H9 (cell line): Measurements from ENCODE around the gene MRRF. TPM values are rescaled to one million over a fixed set of nuclear protein-coding genes. Genes with fewer than 3 reads are reported as not detected.

ENCODE experiments used
- DNase-seq: peaks from one replicate; pipeline ENCODE4 v3.0.0-alpha.2; 2017
- H2AFZ ChIP-seq: one replicate; pipeline ENCODE4 v1.6.1; 2013; ENCODE audit warnings: mild to moderate bottlenecking, low read length, control low read depth, moderate library complexity
- H2AK5ac ChIP-seq: 2 replicates; pipeline ENCODE4 v1.6.1; 2013; ENCODE audit warnings: low read length, control low read depth, mixed read lengths; ENCODE audit not compliant: insufficient read length
- H2BK120ac ChIP-seq: one replicate; pipeline ENCODE4 v1.6.1; 2013; ENCODE audit warnings: low read depth, mild to moderate bottlenecking, low read length, control low read depth, inconsistent platforms; ENCODE audit not compliant: poor library complexity, severe bottlenecking
- H2BK12ac ChIP-seq: 2 replicates; pipeline ENCODE4 v1.6.1; 2013; ENCODE audit warnings: low read length, control low read depth, mixed read lengths, low read depth; ENCODE audit not compliant: insufficient read length
- H2BK15ac ChIP-seq: 2 replicates; pipeline ENCODE4 v1.6.1; 2013; ENCODE audit warnings: low read depth, low read length, control low read depth
- H2BK20ac ChIP-seq: one replicate; pipeline ENCODE4 v1.6.1; 2013; ENCODE audit warnings: low read depth, mild to moderate bottlenecking, low read length, control low read depth, inconsistent platforms; ENCODE audit not compliant: poor library complexity, severe bottlenecking
- H2BK5ac ChIP-seq: 2 replicates; pipeline ENCODE4 v1.6.1; 2013; ENCODE audit warnings: low read length, control low read depth, mixed read lengths; ENCODE audit not compliant: insufficient read length
- H3K14ac ChIP-seq: 2 replicates; pipeline ENCODE4 v1.6.1; 2013; ENCODE audit warnings: low read length, control low read depth; ENCODE audit not compliant: insufficient read depth
- H3K18ac ChIP-seq: 2 replicates; pipeline ENCODE4 v1.6.1; 2013; ENCODE audit warnings: low read depth, mild to moderate bottlenecking, mixed read lengths, low read length, control low read depth; ENCODE audit not compliant: insufficient read length
- H3K23ac ChIP-seq: 2 replicates; pipeline ENCODE4 v1.6.1; 2013; ENCODE audit warnings: low read length, control low read depth, mixed read lengths, low read depth; ENCODE audit not compliant: insufficient read length
- H3K23me2 ChIP-seq: 2 replicates; pipeline ENCODE4 v1.6.1; 2013; ENCODE audit warnings: low read depth, mild to moderate bottlenecking, mixed read lengths, low read length, control low read depth; ENCODE audit not compliant: insufficient read length, poor library complexity, severe bottlenecking
- H3K27ac ChIP-seq: 2 replicates; pipeline ENCODE4 v1.5.1; 2013; ENCODE audit warnings: low read length, control low read depth, mixed read lengths, low read depth; ENCODE audit not compliant: insufficient read length
- H3K27me3 ChIP-seq: 2 replicates; pipeline ENCODE4 v1.6.1; 2013; ENCODE audit warnings: low read length, control low read depth, inconsistent platforms; ENCODE audit not compliant: insufficient read depth
- H3K4ac ChIP-seq: 2 replicates; pipeline ENCODE4 v1.6.1; 2013; ENCODE audit warnings: low read depth, mild to moderate bottlenecking, control low read depth, inconsistent platforms, low read length, moderate library complexity
- H3K4me1 ChIP-seq: 2 replicates; pipeline ENCODE4 v1.6.1; 2013; ENCODE audit warnings: low read length, control low read depth, inconsistent platforms; ENCODE audit not compliant: insufficient read depth
- H3K4me2 ChIP-seq: 2 replicates; pipeline ENCODE4 v1.6.1; 2013; ENCODE audit warnings: low read length, control low read depth, mixed read lengths; ENCODE audit not compliant: insufficient read length, insufficient read depth
- H3K56ac ChIP-seq: 2 replicates; pipeline ENCODE4 v1.6.1; 2013; ENCODE audit warnings: low read depth, mild to moderate bottlenecking, mixed read lengths, low read length, control low read depth; ENCODE audit not compliant: insufficient read length
- H3K79me1 ChIP-seq: 2 replicates; pipeline ENCODE4 v1.6.1; 2013; ENCODE audit warnings: low read depth, mild to moderate bottlenecking, moderate library complexity, low read length, control low read depth, inconsistent platforms; ENCODE audit not compliant: insufficient read depth, poor library complexity, severe bottlenecking
- H3K79me2 ChIP-seq: 2 replicates; pipeline ENCODE4 v1.6.1; 2013; ENCODE audit warnings: low read length, control low read depth, inconsistent platforms; ENCODE audit not compliant: insufficient read depth
- H3K9ac ChIP-seq: 2 replicates; pipeline ENCODE4 v1.6.1; 2013; ENCODE audit warnings: low read length, control low read depth, mixed read lengths; ENCODE audit not compliant: insufficient read length; ENCODE audit errors: extremely low read depth
- H3K9me3 ChIP-seq: one replicate; pipeline ENCODE4 v1.6.1; 2013; ENCODE audit warnings: low read depth, low read length, inconsistent platforms; ENCODE audit not compliant: control insufficient read depth
- H3T11ph ChIP-seq: one replicate; pipeline ENCODE4 v1.6.1; 2013; ENCODE audit warnings: mild to moderate bottlenecking, low read length, control low read depth, inconsistent platforms
- H4K20me1 ChIP-seq: one replicate; pipeline ENCODE4 v1.6.1; 2013; ENCODE audit not compliant: control insufficient read depth, insufficient read length, insufficient read depth
- H4K5ac ChIP-seq: 2 replicates; pipeline ENCODE4 v1.6.1; 2013; ENCODE audit warnings: low read depth, mild to moderate bottlenecking, mixed read lengths, low read length, control low read depth; ENCODE audit not compliant: insufficient read length
- H4K8ac ChIP-seq: replicated peaks from 2 replicates; pipeline ENCODE4 v1.6.1; 2013; ENCODE audit warnings: low read length, control low read depth, mixed read lengths, low read depth; ENCODE audit not compliant: insufficient read length
- H4K91ac ChIP-seq: 2 replicates; pipeline ENCODE4 v1.6.1; 2013; ENCODE audit warnings: low read depth, mild to moderate bottlenecking, moderate library complexity, mixed read lengths, low read length, control low read depth; ENCODE audit not compliant: insufficient read length
- H3K27ac Mint-ChIP-seq, 3 experiments: 2 replicates in 2 of 3; 3 replicates in 1 of 3; pipeline ENCODE4 v1.8.0; 2020 to 2021; ENCODE audit warnings: mixed read lengths in 3 of 3, mild to moderate bottlenecking in 1 of 3, moderate library complexity in 1 of 3
- H3K27me3 Mint-ChIP-seq: 2 replicates; pipeline ENCODE4 v1.8.0; 2021; ENCODE audit warnings: low read depth, mild to moderate bottlenecking, moderate library complexity, mixed read lengths
- H3K36me3 Mint-ChIP-seq, 3 experiments: 2 replicates in 2 of 3; 3 replicates in 1 of 3; pipeline ENCODE4 v1.8.0; 2020 to 2021; ENCODE audit warnings: low read depth in 3 of 3, mixed read lengths in 3 of 3; ENCODE audit not compliant: insufficient read depth in 1 of 3
- H3K4me1 Mint-ChIP-seq, 2 experiments: 2 replicates each; pipeline ENCODE4 v1.8.0; 2020; ENCODE audit warnings: mixed read lengths in 2 of 2
- H3K4me3 Mint-ChIP-seq, 2 experiments: 2 replicates in 1 of 2; 3 replicates in 1 of 2; pipeline ENCODE4 v1.8.0; 2020 to 2021; ENCODE audit warnings: mild to moderate bottlenecking in 2 of 2, mixed read lengths in 2 of 2, moderate library complexity in 1 of 2
- H3K9me3 Mint-ChIP-seq, 2 experiments: 2 replicates in 1 of 2; 3 replicates in 1 of 2; pipeline ENCODE4 v1.8.0; 2020; ENCODE audit warnings: mild to moderate bottlenecking in 2 of 2, mixed read lengths in 2 of 2, moderate library complexity in 1 of 2
- CTCF ChIP-seq: fragments of 200-600 bp; sonication (generic); conservative IDR thresholded peaks from 3 replicates; pipeline ENCODE4 v1.8.0; 2021; ENCODE audit warnings: antibody characterized with exemption, mild to moderate bottlenecking
- WGBS: extraction: QIAGEN DNeasy Blood & Tissue Kit; methylation state at CpG from one replicate; pipeline ENCODE4 v1.1.7; 2013; ENCODE audit warnings: missing lambda C conversion rate, low lambda C conversion rate, mixed read lengths; ENCODE audit not compliant: insufficient read length; ENCODE audit errors: extremely low coverage; 5-methylcytosine and 5-hydroxymethylcytosine counted together
- total RNA-seq: library from RNA; stranded (reverse); gene quantifications from 2 replicates; pipeline ENCODE4 v1.2.1, GENCODE V29; 2021

The MRRF gene
- total RNA-seq, 1 experiment from 2014 or later, result 33.7 TPM

GRCh38 chr9:122367774-122368460 is 103.2 kb downstream of the MRRF start:
- no peak overlapping the region for H3K27ac Mint-ChIP-seq
- no peak overlapping the region for H3K4ac ChIP-seq
- no peaks in the 10 kb centered on the region for H3K79me2 ChIP-seq
- no peak overlapping the region for H3K4me3 Mint-ChIP-seq
- no peak overlapping the region for H3K27ac ChIP-seq
- no peak overlapping the region for H3K23ac ChIP-seq
- H3K9ac ChIP-seq, result no peak overlapping the region
- H2BK12ac ChIP-seq, result no peak overlapping the region
- DNase-seq, result no peak
- peaks cover 12 to 25% of the 10 kb centered on the region in 2 experiments for H3K4me1 Mint-ChIP-seq
- no peak overlapping the region for H3T11ph ChIP-seq
- H2AK5ac ChIP-seq, result no peak overlapping the region
- no peak overlapping the region for H2BK120ac ChIP-seq
- H3K27me3 ChIP-seq, result peaks cover 18% of the 10 kb centered on the region; the same call in 1 of the 2 replicates
- H4K5ac ChIP-seq, result no peak overlapping the region
- no peaks in the 10 kb centered on the region for H3K9me3 Mint-ChIP-seq
- peaks cover 43% of the 10 kb centered on the region for H3K27me3 Mint-ChIP-seq
- H3K14ac ChIP-seq, result no peak overlapping the region
- H3K4me2 ChIP-seq, result no peak overlapping the region
- no peak overlapping the region for H4K8ac ChIP-seq
- no CpG with 5 or more reads among the region's 6 CpGs for WGBS
- H3K56ac ChIP-seq, result no peak overlapping the region
- peaks cover 5% of the 10 kb centered on the region for H3K23me2 ChIP-seq
- H3K4me1 ChIP-seq, result 0 out of 2 replicates have a peak, but pooled peaks cover 4% of the 10 kb centered on the region
- no peaks in the 10 kb centered on the region for H3K79me1 ChIP-seq
- no peak overlapping the region for H2BK20ac ChIP-seq
- H3K18ac ChIP-seq, result no peak overlapping the region
- no peaks in the 10 kb centered on the region for H3K9me3 ChIP-seq
- H2BK15ac ChIP-seq, result no peak overlapping the region
- no peak for TF ChIP-seq CTCF
- no peak overlapping the region for H2AFZ ChIP-seq
- no peaks in the 10 kb centered on the region for H3K36me3 Mint-ChIP-seq
- no peak overlapping the region for H2BK5ac ChIP-seq
- no peaks in the 10 kb centered on the region for H4K20me1 ChIP-seq
- H4K91ac ChIP-seq, result no peak overlapping the region
